HepG2 (cell line): Measurements from ENCODE around the gene HINFP. TPM values are rescaled to one million over a fixed set of nuclear protein-coding genes. Genes with fewer than 3 reads are reported as not detected.

Experiments used
- FOXA3 ChIP-seq: IDR thresholded peaks from 2 replicates; pipeline ENCODE4 v1.6.1; 2016; ENCODE audit warnings: missing genetic modification reagents, missing compliant biosample characterization
- GPN1 ChIP-seq: sonication (generic); formaldehyde crosslinking; IDR thresholded peaks from 2 replicates; pipeline ENCODE4 v1.5.1; 2020; ENCODE audit warnings: missing genetic modification reagents, borderline replicate concordance
- GRHL1 ChIP-seq: sonication (generic); formaldehyde crosslinking; conservative IDR thresholded peaks from 2 replicates; pipeline ENCODE4 v1.8.0; 2022; ENCODE audit warnings: missing genetic modification reagents
- HCFC1 ChIP-seq: fragments of 150-350 bp; IDR thresholded peaks from 2 replicates; pipeline ENCODE4 v1.6.1; 2014; ENCODE audit warnings: low read depth, low read length
- HMG20B ChIP-seq: conservative IDR thresholded peaks from 2 replicates; pipeline ENCODE4 v1.6.1; 2016; ENCODE audit warnings: missing genetic modification reagents, missing compliant biosample characterization
- KLF13 ChIP-seq: sonication (generic); formaldehyde crosslinking; IDR thresholded peaks from 2 replicates; pipeline ENCODE4 v1.4.0; 2020; ENCODE audit warnings: mild to moderate bottlenecking, missing genetic modification reagents
- NAIF1 ChIP-seq: sonication (generic); formaldehyde crosslinking; IDR thresholded peaks from 2 replicates; pipeline ENCODE4 v1.5.0; 2020; ENCODE audit warnings: mild to moderate bottlenecking, missing genetic modification reagents, borderline replicate concordance
- SNAPC4 ChIP-seq: sonication (generic); formaldehyde crosslinking; IDR thresholded peaks from 2 replicates; pipeline ENCODE4 v1.4.0; 2020; ENCODE audit warnings: mild to moderate bottlenecking, missing genetic modification reagents
- SOX6 ChIP-seq, 2 experiments: fragments of 450-650 bp in 1 of 2; sonication (generic) in 1 of 2; formaldehyde crosslinking in 1 of 2; IDR thresholded peaks; 2 replicates each; pipeline versions ENCODE4 v1.4.0 to v1.6.1; 2017 to 2020; ENCODE audit warnings: antibody characterized with exemption in 1 of 2, mild to moderate bottlenecking in 1 of 2, missing genetic modification reagents in 1 of 2
- SRSF4 ChIP-seq: fragments of 200-400 bp; formaldehyde crosslinking; IDR thresholded peaks from one replicate; pipeline ENCODE4 v1.6.1; 2018; ENCODE audit warnings: mild to moderate bottlenecking, low read depth, low read length, moderate library complexity; ENCODE audit not compliant: poor library complexity, severe bottlenecking
- TBP ChIP-seq: sonication (generic); formaldehyde crosslinking; IDR thresholded peaks from 2 replicates; pipeline ENCODE4 v1.5.0; 2020; ENCODE audit warnings: missing genetic modification reagents
- TFDP1 ChIP-seq: IDR thresholded peaks from 2 replicates; pipeline ENCODE4 v1.6.1; 2016; ENCODE audit warnings: missing compliant biosample characterization, missing genetic modification reagents, borderline replicate concordance
- ZFP36L1 ChIP-seq: sonication (generic); formaldehyde crosslinking; IDR thresholded peaks from 2 replicates; pipeline ENCODE4 v1.8.0; 2022; ENCODE audit warnings: mild to moderate bottlenecking, missing genetic modification reagents, moderate library complexity
- ZNF138 ChIP-seq: sonication (generic); formaldehyde crosslinking; IDR thresholded peaks from 2 replicates; pipeline ENCODE4 v1.5.0; 2020; ENCODE audit warnings: mild to moderate bottlenecking, low read depth, missing genetic modification reagents
- ZNF251 ChIP-seq: sonication (generic); formaldehyde crosslinking; IDR thresholded peaks from 2 replicates; pipeline ENCODE4 v1.9.0; 2021; ENCODE audit warnings: mild to moderate bottlenecking, missing genetic modification reagents
- ZNF530 ChIP-seq: sonication (generic); formaldehyde crosslinking; IDR thresholded peaks from 2 replicates; pipeline ENCODE4 v1.5.0; 2020; ENCODE audit warnings: low read depth, mild to moderate bottlenecking, missing genetic modification reagents
- ZNF557 ChIP-seq: sonication (generic); formaldehyde crosslinking; IDR thresholded peaks from 2 replicates; pipeline ENCODE4 v1.4.0; 2020; ENCODE audit warnings: missing genetic modification reagents
- ZNF615 ChIP-seq: sonication (generic); formaldehyde crosslinking; IDR thresholded peaks from 2 replicates; pipeline ENCODE4 v1.5.0; 2020; ENCODE audit warnings: mild to moderate bottlenecking, missing genetic modification reagents, borderline replicate concordance
- ZNF678 ChIP-seq: sonication (generic); formaldehyde crosslinking; IDR thresholded peaks from 2 replicates; pipeline ENCODE4 v1.4.0; 2020; ENCODE audit warnings: mild to moderate bottlenecking, missing genetic modification reagents
- ZNF83 ChIP-seq: sonication (generic); formaldehyde crosslinking; IDR thresholded peaks from 2 replicates; pipeline ENCODE4 v1.4.0; 2020; ENCODE audit warnings: missing genetic modification reagents, mild to moderate bottlenecking, borderline replicate concordance
- ZSCAN9 ChIP-seq: IDR thresholded peaks from 2 replicates; pipeline ENCODE4 v1.6.1; 2016; ENCODE audit warnings: borderline replicate concordance
- ZZZ3 ChIP-seq: sonication (generic); formaldehyde crosslinking; IDR thresholded peaks from 2 replicates; pipeline ENCODE4 v1.4.0; 2020; ENCODE audit warnings: missing genetic modification reagents, mild to moderate bottlenecking, borderline replicate concordance
- polyA plus RNA-seq, 8 experiments: library from polyadenylated mRNA; depleted of rRNA in 3 of 8; stranded (reverse) in 7 of 8; unstranded in 1 of 8; fragments of >200 nt; fragmentation: Illumina TruSeq in 4 of 8; extraction: Trizol in 4 of 8; gene quantifications; 2 replicates each; pipeline versions ENCODE4 v1.2.1 to v1.2.3, GENCODE V29; 2011 to 2016; ENCODE audit warnings: low read depth in 4 of 8, missing spikeins in 1 of 8, mixed read lengths in 1 of 8; ENCODE audit not compliant: insufficient read depth in 1 of 8
- total RNA-seq, 5 experiments: library from RNA; depleted of rRNA; stranded (reverse); fragments of >200 nt; fragmentation: Illumina TruSeq; extraction: Trizol; gene quantifications; 2 replicates each; pipeline ENCODE4 v1.2.3, GENCODE V29; 2016; ENCODE audit warnings: low read depth in 1 of 5

Gene HINFP
- total and polyA plus RNA-seq, 2 of the 13 experiments (the other 11 are each of a cell fraction or from before 2014, with no cell fraction given) = 15.1 to 21.4 TPM

GRCh38 chr11:119084663-119085436, 36.5 kb upstream of the HINFP start, which contains the start of gene HMBS (continued):
- TF ChIP-seq GRHL1 (CRISPR knock-in tag) (no peak), ZNF615 (CRISPR knock-in tag) (no peak), TBP (CRISPR knock-in tag) (no peak), SRSF4 (no peak), FOXA3 (CRISPR knock-in tag) (0 out of 2 replicates have a peak, but pooled peaks have one; percentile 3), ZZZ3 (CRISPR knock-in tag) (peak; percentile 72), SOX6 (IDR thresholded peaks at IDR 0.05) (no peak), SOX6 (CRISPR knock-in tag; IDR thresholded peaks at IDR 0.05) (peak; percentile 65), HCFC1 (peak; percentile 31; the same call in 1 of the 2 replicates), KLF13 (CRISPR knock-in tag) (no peak), GPN1 (CRISPR knock-in tag) (no peak), ZFP36L1 (0 out of 2 replicates have a peak, but pooled peaks have one; percentile 57), ZNF83 (no peak), SNAPC4 (CRISPR knock-in tag) (peak; percentile 82), ZNF251 (CRISPR knock-in tag) (no peak), TFDP1 (CRISPR knock-in tag) (peak; percentile 99), HMG20B (CRISPR knock-in tag) (no peak; the same call in 1 of the 2 replicates), ZSCAN9 (CRISPR knock-in tag) (no peak; the same call in 1 of the 2 replicates), NAIF1 (CRISPR knock-in tag) (no peak), ZNF530 (no peak), ZNF138 (CRISPR knock-in tag) (no peak), ZNF678 (no peak), ZNF557 (no peak; the same call in 1 of the 2 replicates)
